Smooth muscle cell of the umbilical artery (primary cell): Measurements from ENCODE around the gene UST. TPM values are rescaled to one million over a fixed set of nuclear protein-coding genes. Genes with fewer than 3 reads are reported as not detected.

Source experiments
- total RNA-seq: library from RNA; depleted of rRNA; stranded (reverse); fragments of >200 nt; gene quantifications from 2 replicates; pipeline ENCODE4 v1.2.3, GENCODE V29; 2014

UST gene, protein sequence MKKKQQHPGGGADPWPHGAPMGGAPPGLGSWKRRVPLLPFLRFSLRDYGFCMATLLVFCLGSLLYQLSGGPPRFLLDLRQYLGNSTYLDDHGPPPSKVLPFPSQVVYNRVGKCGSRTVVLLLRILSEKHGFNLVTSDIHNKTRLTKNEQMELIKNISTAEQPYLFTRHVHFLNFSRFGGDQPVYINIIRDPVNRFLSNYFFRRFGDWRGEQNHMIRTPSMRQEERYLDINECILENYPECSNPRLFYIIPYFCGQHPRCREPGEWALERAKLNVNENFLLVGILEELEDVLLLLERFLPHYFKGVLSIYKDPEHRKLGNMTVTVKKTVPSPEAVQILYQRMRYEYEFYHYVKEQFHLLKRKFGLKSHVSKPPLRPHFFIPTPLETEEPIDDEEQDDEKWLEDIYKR
- 42.2 and 47.7 TPM in 2 replicates for total RNA-seq

DNA sequence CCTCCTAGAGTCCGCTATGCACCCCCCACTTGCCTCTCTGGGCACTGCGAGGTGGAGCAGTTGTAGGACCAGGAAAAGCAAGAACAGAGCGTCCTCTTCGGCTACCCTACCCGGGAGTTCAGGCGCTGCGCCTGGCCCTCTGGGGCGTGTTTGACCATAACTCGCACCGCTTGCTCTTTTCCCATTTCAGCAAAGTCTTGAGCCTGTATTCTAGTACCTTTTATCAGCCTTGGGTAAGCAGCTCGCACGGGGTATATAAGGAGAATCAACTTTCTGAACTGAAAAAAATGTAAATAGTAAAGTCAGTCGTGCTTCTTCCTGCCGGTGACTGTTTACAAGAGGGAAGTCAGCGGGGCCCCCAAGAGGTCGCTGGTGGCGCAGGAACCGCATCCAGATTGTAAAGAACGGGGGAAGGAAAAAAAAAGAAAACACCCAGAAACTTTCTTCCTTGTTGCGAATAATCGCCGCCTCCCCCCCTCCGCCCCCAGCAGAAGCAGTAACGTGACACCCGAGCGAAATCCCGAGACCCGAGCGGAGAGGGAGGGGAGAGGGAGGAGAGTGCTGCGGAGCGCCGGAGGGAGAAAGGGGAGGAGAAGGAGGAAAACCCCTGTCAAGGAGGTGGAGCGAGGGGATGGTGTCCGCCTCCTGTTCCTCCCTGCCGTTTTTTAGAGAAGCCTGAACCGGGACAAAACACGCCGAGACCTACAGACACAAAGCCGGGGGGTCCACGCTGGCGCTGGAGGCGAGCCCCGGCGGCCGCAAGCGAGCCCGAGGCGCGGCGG lies at the start of gene UST:
Gene UST, plus strand, starts transcription at position 668 of the 782 bp plus-strand sequence. CDS start 401 bp downstream, outside the sequence.

